ENCODE measurements around the gene GDNF.
"Not testable (repeated sequence)": the region's sequence is repeated elsewhere in the genome, so short reads cannot be mapped to it uniquely, and the experiment has no call there.

Gene GDNF

DNA sequence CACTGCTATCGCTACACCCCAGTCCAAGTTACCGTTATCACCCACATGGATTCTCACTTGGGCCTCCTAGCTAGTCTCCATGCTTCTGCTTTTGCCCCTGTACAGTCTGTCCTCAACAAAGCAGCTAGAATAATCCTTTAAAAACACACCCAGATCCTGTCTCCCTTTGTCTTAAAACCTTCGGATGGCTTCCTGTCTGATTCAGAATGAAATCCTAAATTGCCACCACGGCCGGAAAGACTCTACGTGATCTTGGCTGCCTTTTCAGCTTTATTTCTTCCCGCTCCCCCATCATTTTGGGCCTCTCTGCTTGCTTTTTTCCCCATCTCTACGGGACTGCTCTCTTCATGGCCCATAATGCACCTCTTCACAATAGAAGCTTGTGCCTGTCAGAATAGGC is 33.4 kb downstream of the GDNF start:
- H3K4me3 Mint-ChIP-seq = no peak overlapping the region
- H3K27me3 Mint-ChIP-seq (ENCODE audit: low read depth, poor library complexity) = peaks cover 12% of the 10 kb centered on the region
- H3K27ac Mint-ChIP-seq = no peak overlapping the region
- no peaks in the 10 kb centered on the region for H3K36me3 Mint-ChIP-seq (ENCODE audit: low read depth)
- no peak for DNase-seq
- H3K4me1 Mint-ChIP-seq = peaks cover 11% of the 10 kb centered on the region
- no peaks in the 10 kb centered on the region for H3K9me3 Mint-ChIP-seq
- TF ChIP-seq, protein P1, sequence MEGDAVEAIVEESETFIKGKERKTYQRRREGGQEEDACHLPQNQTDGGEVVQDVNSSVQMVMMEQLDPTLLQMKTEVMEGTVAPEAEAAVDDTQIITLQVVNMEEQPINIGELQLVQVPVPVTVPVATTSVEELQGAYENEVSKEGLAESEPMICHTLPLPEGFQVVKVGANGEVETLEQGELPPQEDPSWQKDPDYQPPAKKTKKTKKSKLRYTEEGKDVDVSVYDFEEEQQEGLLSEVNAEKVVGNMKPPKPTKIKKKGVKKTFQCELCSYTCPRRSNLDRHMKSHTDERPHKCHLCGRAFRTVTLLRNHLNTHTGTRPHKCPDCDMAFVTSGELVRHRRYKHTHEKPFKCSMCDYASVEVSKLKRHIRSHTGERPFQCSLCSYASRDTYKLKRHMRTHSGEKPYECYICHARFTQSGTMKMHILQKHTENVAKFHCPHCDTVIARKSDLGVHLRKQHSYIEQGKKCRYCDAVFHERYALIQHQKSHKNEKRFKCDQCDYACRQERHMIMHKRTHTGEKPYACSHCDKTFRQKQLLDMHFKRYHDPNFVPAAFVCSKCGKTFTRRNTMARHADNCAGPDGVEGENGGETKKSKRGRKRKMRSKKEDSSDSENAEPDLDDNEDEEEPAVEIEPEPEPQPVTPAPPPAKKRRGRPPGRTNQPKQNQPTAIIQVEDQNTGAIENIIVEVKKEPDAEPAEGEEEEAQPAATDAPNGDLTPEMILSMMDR (IDR thresholded peaks at IDR 0.05) = no peak

DNA sequence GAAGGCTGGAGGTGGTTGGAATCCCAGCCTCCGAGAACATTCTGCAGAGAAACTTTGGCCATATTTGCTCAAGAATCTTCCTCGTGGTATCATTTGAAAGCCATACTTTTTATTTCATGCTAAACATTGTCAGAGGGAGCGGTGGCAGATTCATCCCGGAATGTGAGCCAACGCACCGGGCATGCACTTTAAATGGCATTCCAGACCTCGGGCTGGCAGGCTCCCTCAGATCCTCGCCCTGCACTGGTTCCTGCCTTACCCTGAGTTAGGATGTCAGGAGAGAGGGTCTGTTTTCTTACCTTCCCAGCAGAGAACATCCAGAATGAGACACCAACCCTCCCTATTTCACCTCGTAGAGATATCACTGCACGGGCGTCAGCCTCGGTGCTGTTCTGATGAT is 33.8 kb downstream of the GDNF start:
- no peaks in the 10 kb centered on the region for H3K9me3 Mint-ChIP-seq
- peaks cover 12% of the 10 kb centered on the region for H3K27me3 Mint-ChIP-seq (ENCODE audit: low read depth, poor library complexity)
- H3K27ac Mint-ChIP-seq = no peak overlapping the region
- TF ChIP-seq, protein P1 (IDR thresholded peaks at IDR 0.05) = no peak
- no peaks in the 10 kb centered on the region for H3K36me3 Mint-ChIP-seq (ENCODE audit: low read depth)
- no peak for DNase-seq
- no peak overlapping the region for H3K4me3 Mint-ChIP-seq
- peaks cover 11% of the 10 kb centered on the region for H3K4me1 Mint-ChIP-seq

DNA sequence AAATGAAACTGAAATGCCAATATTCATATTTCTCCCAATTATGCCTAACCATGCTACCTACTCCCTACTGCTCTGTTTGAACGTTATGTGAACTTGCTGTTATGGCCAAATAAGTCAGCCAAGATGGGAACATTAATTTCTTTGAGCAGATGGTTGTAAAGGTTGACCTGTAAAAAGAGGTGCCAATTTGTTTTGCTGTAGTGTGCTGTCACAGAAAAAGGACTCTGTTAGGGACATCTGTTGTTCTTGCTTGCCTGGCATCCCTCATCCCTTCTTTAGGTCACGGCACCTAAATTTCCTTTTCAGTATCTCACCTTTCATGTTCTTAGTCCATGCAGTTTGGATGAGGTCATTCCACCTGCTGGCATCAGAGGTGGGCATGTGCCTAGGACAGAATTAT is 35.4 kb downstream of the GDNF start:
- no peak for DNase-seq
- Mint-ChIP-seq H3K36me3 (ENCODE audit: low read depth) (no peaks in the 10 kb centered on the region), H3K4me1 (peaks cover 10% of the 10 kb centered on the region), H3K9me3 (no peaks in the 10 kb centered on the region), H3K27me3 (ENCODE audit: low read depth, poor library complexity) (peaks cover 10% of the 10 kb centered on the region), H3K4me3 (no peak overlapping the region), H3K27ac (no peak overlapping the region)
- TF ChIP-seq, protein P1 (IDR thresholded peaks at IDR 0.05) = no peak

DNA sequence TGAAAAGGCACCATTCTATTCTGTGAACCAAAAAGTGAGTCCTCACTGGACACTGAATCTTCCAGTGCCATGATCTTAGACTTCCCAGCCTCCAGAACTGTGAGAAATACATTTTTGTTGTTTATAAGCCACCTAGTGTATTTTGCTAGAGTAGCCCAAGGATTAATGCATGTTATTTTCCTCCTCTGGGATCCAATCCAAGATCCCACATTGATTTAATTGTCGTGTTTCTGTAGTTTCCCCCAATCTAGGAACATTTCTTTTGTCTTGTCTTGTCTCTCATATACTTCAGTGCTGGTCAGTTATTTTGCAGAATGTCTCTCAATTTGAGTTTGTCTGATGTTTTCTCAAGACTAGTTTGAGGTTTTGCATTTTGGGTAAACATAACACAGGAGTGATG is 36.4 kb downstream of the GDNF start:
- no peaks in the 10 kb centered on the region for H3K36me3 Mint-ChIP-seq (ENCODE audit: low read depth)
- no peak for DNase-seq
- TF ChIP-seq, protein P1 (IDR thresholded peaks at IDR 0.05) = no peak
- peaks cover 10% of the 10 kb centered on the region for H3K27me3 Mint-ChIP-seq (ENCODE audit: low read depth, poor library complexity)
- H3K4me1 Mint-ChIP-seq = peaks cover 8% of the 10 kb centered on the region
- H3K9me3 Mint-ChIP-seq = peaks cover 5% of the 10 kb centered on the region
- H3K4me3 Mint-ChIP-seq = no peak overlapping the region
- no peak overlapping the region for H3K27ac Mint-ChIP-seq

DNA sequence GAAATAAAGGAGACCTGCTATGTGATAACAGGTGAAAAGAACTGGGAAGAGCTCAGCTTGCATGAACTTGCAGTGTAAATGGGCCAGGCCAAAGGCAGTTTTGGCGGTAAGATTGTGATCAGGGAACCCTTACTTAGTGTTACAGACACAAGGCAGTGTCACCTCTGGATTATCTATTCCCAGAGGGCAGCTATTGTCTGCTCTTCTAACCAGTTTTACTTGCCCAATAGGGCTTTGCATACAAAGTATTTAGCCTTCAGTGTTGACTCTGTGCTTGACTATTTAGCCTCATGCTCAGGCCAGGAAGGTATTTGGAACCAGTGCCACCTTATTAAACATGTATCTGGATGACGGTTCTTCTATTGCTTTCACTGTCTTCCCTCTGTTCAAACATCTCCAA is 38.3 kb downstream of the GDNF start:
- no peak overlapping the region for H3K4me3 Mint-ChIP-seq
- H3K27ac Mint-ChIP-seq = no peak overlapping the region
- TF ChIP-seq, protein P1 (IDR thresholded peaks at IDR 0.05) = no peak
- H3K9me3 Mint-ChIP-seq = peaks cover 20% of the 10 kb centered on the region
- peaks cover 5% of the 10 kb centered on the region for H3K36me3 Mint-ChIP-seq (ENCODE audit: low read depth)
- H3K4me1 Mint-ChIP-seq = peaks cover 8% of the 10 kb centered on the region
- peaks cover 5% of the 10 kb centered on the region for H3K27me3 Mint-ChIP-seq (ENCODE audit: low read depth, poor library complexity)
- DNase-seq = no peak

DNA sequence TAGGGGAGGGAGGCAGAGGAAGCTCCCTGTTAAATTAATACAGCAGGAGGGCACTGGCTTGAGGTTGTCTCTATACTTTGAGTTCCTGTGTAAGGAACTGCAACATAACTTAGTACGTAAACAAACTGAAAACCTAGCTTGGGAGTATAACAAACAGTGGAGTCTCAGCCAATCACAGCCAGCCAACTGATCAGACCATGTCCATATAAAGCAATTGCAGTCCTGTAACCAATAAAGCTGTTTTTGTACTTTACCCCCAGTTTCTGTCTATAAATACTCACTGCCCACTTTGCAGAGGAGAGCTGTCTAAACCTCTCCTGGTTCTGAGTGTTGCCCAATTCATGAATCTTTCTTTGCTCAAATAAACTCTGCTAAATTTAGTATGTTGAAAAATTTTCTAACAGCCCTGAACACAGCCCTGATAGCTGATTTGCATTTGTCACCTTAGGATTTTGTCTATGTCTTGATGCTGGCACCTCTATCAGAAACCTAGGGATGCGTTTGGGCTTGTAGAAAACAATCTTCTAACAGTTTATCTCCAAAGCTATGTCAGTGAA is 39.9 kb downstream of the GDNF start:
- H3K27me3 Mint-ChIP-seq (ENCODE audit: low read depth, poor library complexity) = peaks cover 3% of the 10 kb centered on the region
- DNase-seq = no peak
- peaks cover 35% of the 10 kb centered on the region for H3K9me3 Mint-ChIP-seq
- TF ChIP-seq, protein P1 (IDR thresholded peaks at IDR 0.05) = no peak
- H3K27ac Mint-ChIP-seq = peak overlapping the region; percentile 43
- H3K4me3 Mint-ChIP-seq = no peak overlapping the region
- peaks cover 5% of the 10 kb centered on the region for H3K36me3 Mint-ChIP-seq (ENCODE audit: low read depth)
- peaks cover 8% of the 10 kb centered on the region for H3K4me1 Mint-ChIP-seq

DNA sequence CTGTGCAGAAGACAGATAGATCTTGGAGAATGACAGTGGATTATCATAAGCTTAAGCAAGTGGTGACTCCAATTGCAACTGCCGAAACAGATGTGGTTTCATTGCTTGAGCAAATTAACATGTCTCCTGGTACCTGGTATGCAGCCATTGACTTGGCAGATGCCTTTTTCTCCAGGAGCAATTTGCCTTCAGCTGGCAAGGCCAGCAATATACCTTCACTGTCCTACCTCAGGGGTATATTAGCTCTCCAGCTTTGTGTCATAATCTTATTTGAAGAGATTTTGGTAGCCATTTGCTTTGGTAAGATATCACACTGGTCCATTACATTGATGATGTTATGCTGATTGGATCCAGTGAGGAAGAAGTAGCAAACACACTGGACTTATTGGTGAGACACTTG is 43.4 kb downstream of the GDNF start:
- H3K27ac Mint-ChIP-seq; H3K27me3 Mint-ChIP-seq (ENCODE audit: low read depth, poor library complexity); H3K4me3 Mint-ChIP-seq; DNase-seq: not testable (repeated sequence)
- Mint-ChIP-seq H3K36me3 (ENCODE audit: low read depth) (peaks cover 23% of the 10 kb centered on the region), H3K9me3 (peaks cover 70% of the 10 kb centered on the region), H3K4me1 (peaks cover 14% of the 10 kb centered on the region)

DNA sequence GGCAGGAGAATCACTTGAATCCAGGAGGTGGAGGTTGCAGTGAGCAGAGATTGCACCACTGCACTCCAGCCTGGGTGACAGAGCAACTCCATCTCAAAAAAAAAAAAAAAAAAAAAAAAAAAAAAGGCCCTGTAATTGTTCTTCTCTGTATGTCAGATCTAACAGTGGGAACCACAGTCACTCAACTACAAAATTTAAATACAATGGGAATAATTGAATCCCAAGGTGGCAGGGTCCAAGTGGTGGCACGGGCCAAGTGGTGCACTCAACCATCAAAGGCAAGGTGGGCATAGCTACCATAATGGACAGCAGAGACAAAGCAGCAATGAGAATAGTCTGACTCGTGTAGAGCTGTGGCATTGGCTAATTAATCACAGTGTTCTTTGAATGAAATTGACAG is 44.5 kb downstream of the GDNF start:
- Mint-ChIP-seq H3K36me3 (ENCODE audit: low read depth) (peaks cover 23% of the 10 kb centered on the region), H3K9me3 (peaks cover 73% of the 10 kb centered on the region)
- H3K27ac Mint-ChIP-seq = not testable (repeated sequence)

More for the DNA sequence above, 44.5 kb downstream of the GDNF start:
- not testable (repeated sequence) for H3K27me3 Mint-ChIP-seq (ENCODE audit: low read depth, poor library complexity); DNase-seq; H3K4me3 Mint-ChIP-seq
- H3K4me1 Mint-ChIP-seq = peaks cover 14% of the 10 kb centered on the region

Data from nephron progenitor cell (in vitro differentiated cells).